Heart left ventricle (tissue), 16 donors: ENCODE measurements around the gene CTRB1. TPM values are rescaled to one million over a fixed set of nuclear protein-coding genes. Genes with fewer than 3 reads are reported as not detected.

Experiments
- ATAC-seq, 4 donors: fragments of 200-7000 bp; cut with Tn5 transposase; one replicate each; pipeline ENCODE4 v1.9.1; 2020 to 2022; ENCODE audit warnings: moderate library complexity in 4 of 4, mild to moderate bottlenecking in 3 of 4, moderate number of reproducible peaks in 1 of 4
- DNase-seq, 5 donors: peaks; one replicate each; pipeline ENCODE4 v3.0.0-alpha.2; 2020
- H3K27ac ChIP-seq, 12 donors: fragments of 200-600 bp; sonication (generic) in 4 of 12; one replicate each; pipeline versions ENCODE4 v1.5.0 to v1.8.0; 2016 to 2022; ENCODE audit warnings: mild to moderate bottlenecking in 2 of 12
- H3K27me3 ChIP-seq, 9 donors: fragments of 200-600 bp; sonication (generic) in 2 of 9; one replicate each; pipeline versions ENCODE4 v1.5.1 to v1.8.0; 2016 to 2022; ENCODE audit warnings: mild to moderate bottlenecking in 3 of 9
- H3K36me3 ChIP-seq, 9 donors: fragments of 200-600 bp; sonication (generic) in 2 of 9; one replicate each; pipeline versions ENCODE4 v1.5.0 to v1.8.0; 2018 to 2022; ENCODE audit warnings: mild to moderate bottlenecking in 2 of 9
- H3K4me1 ChIP-seq, 12 donors: fragments of 200-600 bp; sonication (generic) in 4 of 12; one replicate each; pipeline versions ENCODE4 v1.5.0 to v1.8.0; 2016 to 2022; ENCODE audit warnings: mild to moderate bottlenecking in 3 of 12
- H3K4me3 ChIP-seq, 12 donors: fragments of 200-600 bp; sonication (generic) in 4 of 12; one replicate each; pipeline versions ENCODE4 v1.5.0 to v1.8.0; 2017 to 2022; ENCODE audit warnings: mild to moderate bottlenecking in 9 of 12, moderate library complexity in 4 of 12
- H3K9me3 ChIP-seq, 12 donors: fragments of 200-600 bp; sonication (generic) in 4 of 12; one replicate each; pipeline versions ENCODE4 v1.5.0 to v1.8.0; 2016 to 2022; ENCODE audit warnings: mild to moderate bottlenecking in 1 of 12
- POLR2A ChIP-seq, 2 donors: fragments of 450-650 bp; IDR thresholded peaks; one replicate each; pipeline ENCODE4 v1.6.1; 2017; ENCODE audit warnings: antibody characterized with exemption in 2 of 2, mild to moderate bottlenecking in 2 of 2, moderate library complexity in 2 of 2
- WGBS, 4 donors: extraction: QIAGEN DNeasy Blood & Tissue Kit in 2 of 4; methylation state at CpG; one replicate each; pipeline versions ENCODE4 v1.1.5 to v1.1.7; 2013 to 2018; 5-methylcytosine and 5-hydroxymethylcytosine counted together
- intact Hi-C, 10 donors: fragments of 100-400 bp; cut with DNase I; formaldehyde crosslinking; loops; one replicate each; pipeline versions ENCODE4 v1.11.1 to v1.14.2; 2022
- polyA plus RNA-seq, 2 donors: library from polyadenylated mRNA; stranded (reverse); fragments of 200-250 nt; gene quantifications; one replicate each; pipeline ENCODE4 v1.2.3, GENCODE V29; 2013
- total RNA-seq, 9 donors: library from RNA; depleted of rRNA in 2 of 9; stranded (reverse); fragments of >200 nt in 2 of 9; fragmentation: NEBNext Ultra II Directional in 3 of 9; extraction: Animal tissue kit (Norgen Biotek cat#: 25700) in 3 of 9; gene quantifications; one replicate each; pipeline versions ENCODE4 v1.1.0 to v1.2.4, GENCODE V29; 2016 to 2023
- TF ChIP-seq, protein P1 (sequence below), 12 donors: fragments of 200-600 bp; sonication (generic) in 4 of 12; IDR thresholded peaks; one replicate each; pipeline versions ENCODE4 v1.5.0 to v1.8.0; 2018 to 2022; ENCODE audit warnings: antibody characterized with exemption in 12 of 12, mild to moderate bottlenecking in 5 of 12
- donor health status: ischemic (EF 13 %, LVEDD 7.1; RV severe dilation, severe dysfunction).
- donor health status: healthy with polysubstance abuse.
- donor health status: DM: no; HTN: yes; CAD: no.
- donor health status: DM: no; HTN: no; CAD: no.
- donor health status: ischemic (EF 25% LVEDD 6.9; RV normal size, moderate dysfunction).
- donor health status: ischemic (EF 25% LVEDD 5.7; RV mildly dilated, moderate dysfunction).
- donor health status: healthy.
- donor health status: DM: yes; HTN: yes; CAD: no.
- donor health status: ischemic (EF 35%, LVEDD 5.7; RV mildly dilated, moderate dysfunction).
- donor health status: nonischemic (EF 11% LVEDD 7.7; RV severe dilation, severe dysfunction).
- donor health status: DM: yes; HTN: yes; CAD: no.
- donor health status: PGD.
- donor health status: ischemic (EF 29% LVEDD 5.4; RV normal size, mild dysfunction).
- donor health status: nonischemic (EF 23%, LVEDD 6.1; RV moderate dilation, normal function).

CTRB1 gene
- total and polyA plus RNA-seq, 11 donors, result 0.64 to 3.7 (median 2.5) TPM; not detected in 5

DNA sequence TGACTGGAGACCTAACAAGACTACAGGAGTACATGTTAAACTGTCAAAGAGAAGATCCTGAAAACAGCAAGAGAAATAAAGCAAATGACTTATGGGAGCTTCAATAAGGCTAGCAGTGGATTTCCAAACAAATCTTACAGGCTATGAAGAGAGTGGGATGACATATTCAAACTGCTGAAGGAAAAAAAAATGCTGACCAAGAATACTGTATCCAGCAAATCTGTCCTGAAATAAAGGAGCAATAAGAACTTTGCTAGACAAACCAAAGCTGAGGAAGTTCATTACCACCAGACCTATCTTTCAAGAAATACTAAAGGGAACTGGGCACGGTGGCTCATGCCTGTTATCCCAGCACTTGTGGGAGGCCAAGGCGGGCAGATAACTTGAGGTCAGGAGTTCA lies 41.9 kb upstream of the CTRB1 start:
- Histone ChIP-seq H3K4me1 (no peaks in the 10 kb centered on the region), H3K4me3 (no peak overlapping the region), H3K27ac (no peak overlapping the region), H3K36me3 (peaks cover 0 to 3% (median 0%) of the 10 kb centered on the region in 9 donors), H3K9me3 (peaks cover 0 to 65% (median 42%) of the 10 kb centered on the region in 12 donors), H3K27me3 (no peaks in the 10 kb centered on the region)
- DNase-seq (no peak), ATAC-seq (no peak)
- no peak for TF ChIP-seq POLR2A (IDR thresholded peaks at IDR 0.05)
- TF ChIP-seq, protein P1, sequence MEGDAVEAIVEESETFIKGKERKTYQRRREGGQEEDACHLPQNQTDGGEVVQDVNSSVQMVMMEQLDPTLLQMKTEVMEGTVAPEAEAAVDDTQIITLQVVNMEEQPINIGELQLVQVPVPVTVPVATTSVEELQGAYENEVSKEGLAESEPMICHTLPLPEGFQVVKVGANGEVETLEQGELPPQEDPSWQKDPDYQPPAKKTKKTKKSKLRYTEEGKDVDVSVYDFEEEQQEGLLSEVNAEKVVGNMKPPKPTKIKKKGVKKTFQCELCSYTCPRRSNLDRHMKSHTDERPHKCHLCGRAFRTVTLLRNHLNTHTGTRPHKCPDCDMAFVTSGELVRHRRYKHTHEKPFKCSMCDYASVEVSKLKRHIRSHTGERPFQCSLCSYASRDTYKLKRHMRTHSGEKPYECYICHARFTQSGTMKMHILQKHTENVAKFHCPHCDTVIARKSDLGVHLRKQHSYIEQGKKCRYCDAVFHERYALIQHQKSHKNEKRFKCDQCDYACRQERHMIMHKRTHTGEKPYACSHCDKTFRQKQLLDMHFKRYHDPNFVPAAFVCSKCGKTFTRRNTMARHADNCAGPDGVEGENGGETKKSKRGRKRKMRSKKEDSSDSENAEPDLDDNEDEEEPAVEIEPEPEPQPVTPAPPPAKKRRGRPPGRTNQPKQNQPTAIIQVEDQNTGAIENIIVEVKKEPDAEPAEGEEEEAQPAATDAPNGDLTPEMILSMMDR (IDR thresholded peaks at IDR 0.05), result no peak
- 89 to 95% (median 95%) methylated on average over 2 of the region's 2 CpGs for WGBS, 4 donors
- intact Hi-C loops, result no loop called here

DNA sequence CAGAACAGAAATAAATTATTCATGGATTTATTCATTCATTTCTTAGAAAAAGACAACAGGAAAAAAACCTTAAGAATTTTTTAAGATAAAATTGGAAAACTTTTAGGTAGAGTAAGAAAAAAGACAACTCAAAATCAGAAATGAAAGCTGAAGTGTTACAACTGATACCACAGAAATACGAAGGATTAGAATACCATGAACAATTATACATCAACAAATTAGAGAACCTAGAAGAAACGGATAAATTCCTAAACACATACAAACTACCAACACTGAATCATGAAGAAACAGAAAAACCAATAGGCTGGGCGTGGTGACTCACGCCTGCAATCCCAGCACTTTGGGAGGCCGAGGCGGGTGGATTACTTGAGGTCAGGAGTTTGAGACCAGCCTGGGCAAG lies 39.6 kb upstream of the CTRB1 start:
- Histone ChIP-seq H3K27me3 (no peaks in the 10 kb centered on the region), H3K9me3 (peaks cover 0 to 42% (median 26%) of the 10 kb centered on the region in 12 donors), H3K27ac (no peak overlapping the region), H3K4me1 (no peaks in the 10 kb centered on the region), H3K4me3 (no peak overlapping the region), H3K36me3 (no peaks in the 10 kb centered on the region)
- TF ChIP-seq POLR2A (IDR thresholded peaks at IDR 0.05), result no peak
- TF ChIP-seq, protein P1 (IDR thresholded peaks at IDR 0.05), result no peak
- intact Hi-C loops, result no loop called here
- WGBS, 4 donors, result 92 to 97% (median 94%) methylated on average over 6 of the region's 6 CpGs
- DNase-seq (no peak), ATAC-seq (no peak)

DNA sequence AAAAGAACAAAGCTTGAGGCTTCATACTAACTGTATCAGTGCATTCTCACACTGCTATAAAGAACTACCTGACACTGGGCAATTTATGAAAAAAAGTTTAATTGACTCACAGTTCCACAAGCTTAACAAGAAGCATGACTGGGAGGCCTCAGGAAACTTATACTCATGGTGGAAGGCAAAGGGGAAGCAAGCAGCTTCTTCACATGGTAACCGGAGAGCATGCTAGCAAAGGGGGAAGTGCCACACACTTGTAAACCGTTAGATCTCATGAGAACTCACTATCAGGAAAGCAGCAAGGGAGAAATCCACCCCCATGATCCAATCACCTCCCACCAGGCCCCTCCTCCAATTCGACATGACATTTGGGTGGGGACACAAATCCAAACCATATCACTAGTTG lies 37.2 kb upstream of the CTRB1 start:
- no peak for DNase-seq
- H3K27me3 ChIP-seq, result no peaks in the 10 kb centered on the region
- H3K4me3 ChIP-seq, result no peak overlapping the region
- ATAC-seq, result no peak
- intact Hi-C loops, result no loop called here
- no peak overlapping the region for H3K27ac ChIP-seq
- H3K4me1 ChIP-seq, result no peaks in the 10 kb centered on the region
- H3K9me3 ChIP-seq, result peaks cover 0 to 19% (median 11%) of the 10 kb centered on the region in 12 donors
- TF ChIP-seq, protein P1 (IDR thresholded peaks at IDR 0.05), result no peak
- no peak for TF ChIP-seq POLR2A (IDR thresholded peaks at IDR 0.05)
- whole genome bisulfite sequencing, 4 donors, result 32 to 53% (median 37%) methylated on average over 3 of the region's 3 CpGs
- no peaks in the 10 kb centered on the region for H3K36me3 ChIP-seq

DNA sequence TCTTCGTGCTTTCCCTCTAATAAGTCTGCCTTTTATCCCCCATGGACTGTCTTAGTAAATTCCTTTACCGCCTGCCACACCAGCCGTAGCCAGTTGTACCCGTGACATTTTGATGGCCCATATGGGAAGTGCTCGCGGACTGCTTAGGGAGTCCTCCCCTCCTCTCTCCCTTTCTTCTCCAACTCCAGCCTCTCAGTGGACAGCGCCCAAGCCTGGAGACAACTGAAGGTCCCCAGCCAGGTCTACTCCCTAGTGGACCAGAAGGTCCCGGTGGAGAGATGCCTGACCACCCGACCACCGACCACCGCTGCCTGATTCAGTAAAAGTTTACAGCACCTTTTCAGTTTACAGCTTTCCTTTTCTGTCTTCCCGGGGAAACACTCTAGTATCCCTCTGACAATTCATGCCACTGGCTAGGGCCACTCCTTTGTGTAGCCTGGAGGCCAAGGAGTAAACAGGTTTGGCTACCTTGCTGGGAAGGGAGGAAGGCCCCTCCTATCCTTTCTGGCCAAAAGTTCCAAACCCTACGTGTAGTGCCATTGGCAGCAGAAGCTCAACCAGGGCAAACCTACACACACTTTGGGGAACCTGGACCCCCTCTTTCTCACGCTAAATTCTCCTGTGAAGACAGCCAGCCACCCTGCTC lies 29.8 kb upstream of the CTRB1 start:
- Histone ChIP-seq H3K9me3 (no peaks in the 10 kb centered on the region), H3K27ac (no peak overlapping the region), H3K4me1 (no peaks in the 10 kb centered on the region), H3K4me3 (no peak overlapping the region), H3K36me3 (no peaks in the 10 kb centered on the region), H3K27me3 (peaks cover 0 to 3% (median 0%) of the 10 kb centered on the region in 9 donors)
- no peak for DNase-seq
- no peak for TF ChIP-seq POLR2A (IDR thresholded peaks at IDR 0.05)
- TF ChIP-seq, protein P1 (IDR thresholded peaks at IDR 0.05), result no peak
- intact Hi-C loops, result no loop called here
- 88 to 90% (median 89%) methylated on average over 14 of the region's 14 CpGs for WGBS, 4 donors
- no peak for ATAC-seq
